GM13976 (cell line): Measurements from ENCODE around the gene ABCG5.

Source experiments
- DNase-seq: peaks from one replicate; pipeline ENCODE4 v3.0.0; 2012; ENCODE audit warnings: low spot score
- CTCF ChIP-seq: IDR thresholded peaks from 2 replicates; pipeline ENCODE4 v1.5.1; 2012; ENCODE audit warnings: borderline replicate concordance, mild to moderate bottlenecking; ENCODE audit not compliant: insufficient read depth; ENCODE audit errors: extremely low read depth, missing control alignments, control extremely low read depth
- in situ Hi-C: fragments of 300-500 bp; cut with MboI; formaldehyde crosslinking; loops from one replicate; pipeline ENCODE4 v1.12.0; 2022; ENCODE audit warnings: low sequenced_read_pairs, mixed read lengths, inconsistent platforms; ENCODE audit not compliant: unreplicated experiment

Gene ABCG5

DNA sequence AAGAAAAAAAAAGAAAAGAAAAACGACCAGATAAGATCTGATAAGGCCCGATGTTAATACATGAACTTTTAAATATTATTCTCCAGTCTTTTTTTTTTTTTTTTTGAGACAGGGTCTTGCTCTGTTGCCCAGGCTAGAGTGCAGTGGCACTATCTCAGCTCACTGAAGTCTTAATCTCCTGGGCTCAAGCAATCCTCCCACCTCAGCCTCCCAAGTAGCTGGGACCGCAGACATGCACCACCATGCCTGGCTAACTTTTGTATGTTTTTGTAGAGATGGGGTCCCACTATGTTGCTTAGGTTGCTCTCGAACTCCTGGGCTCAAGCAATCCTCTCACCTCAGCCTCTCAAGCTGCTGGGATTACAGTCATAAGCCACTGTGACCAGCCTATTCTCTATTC, 1.6 kb downstream of the ABCG5 start:
- no peak for DNase-seq
- TF ChIP-seq CTCF: no peak
- in situ Hi-C loops: no loop called here

DNA sequence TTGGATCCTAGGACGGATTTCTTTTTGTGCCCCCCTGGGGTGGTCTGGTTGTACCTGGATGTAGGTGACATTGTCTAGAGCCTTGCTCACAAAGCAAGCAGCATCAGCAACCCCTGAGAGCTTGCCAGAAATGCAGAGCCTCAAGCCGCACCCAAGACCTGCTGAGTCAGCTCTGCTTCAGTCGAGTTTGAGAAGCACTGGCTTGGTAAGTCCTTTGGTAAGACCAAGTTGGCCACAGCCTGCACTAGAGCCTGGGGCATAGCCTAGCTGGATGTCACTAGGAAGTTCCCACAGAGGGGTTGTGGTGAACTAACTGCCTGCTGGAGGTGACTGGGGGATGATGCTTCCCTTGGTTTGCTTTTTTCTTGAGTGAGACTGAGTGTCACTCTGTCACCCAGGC, 6.2 kb downstream of the ABCG5 start:
- DNase-seq: no peak
- TF ChIP-seq CTCF: no peak
- in situ Hi-C loops: no loop called here

GRCh38 chr2:43831543-43832294, 6.9 kb downstream of the ABCG5 start:
- no peak for TF ChIP-seq CTCF
- no peak for DNase-seq
- in situ Hi-C loops: no loop called here

- TF ChIP-seq CTCF: no peak
- in situ Hi-C loops: no loop called here
Observed at GRCh38 chr2:43826305-43827250, 12.1 kb downstream of the ABCG5 start.

DNA sequence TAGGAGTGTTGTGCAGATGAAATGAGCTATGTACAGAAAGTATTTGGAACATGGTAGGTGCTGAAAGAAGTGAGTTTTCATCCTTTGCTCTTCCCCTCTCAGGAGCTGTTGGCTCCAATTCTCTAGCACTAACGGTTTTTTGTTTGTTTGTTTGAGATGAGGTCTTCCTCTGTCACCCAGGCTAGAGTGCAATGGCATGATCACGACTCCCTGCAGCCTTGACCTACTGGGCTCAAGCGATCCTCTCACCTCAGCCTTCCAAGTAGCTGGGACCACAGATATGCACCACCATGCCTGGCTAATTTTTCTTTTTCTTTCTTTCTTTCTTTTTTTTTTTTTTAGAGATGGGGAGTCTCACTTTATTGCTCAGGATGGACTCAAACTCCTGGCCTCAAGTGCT, 12.8 kb downstream of the ABCG5 start:
- TF ChIP-seq CTCF: no peak
- DNase-seq: no peak
- in situ Hi-C loops: no loop called here

More at GRCh38 chr2:43826305-43827250, 12.1 kb downstream of the ABCG5 start:
- DNase-seq: no peak

- in situ Hi-C loops: no loop called here
- no peak for TF ChIP-seq CTCF
- no peak for DNase-seq
Observed at GRCh38 chr2:43824951-43825493, 13.6 kb downstream of the ABCG5 start.
